ENCODE data around the gene CAV3. TPM values are rescaled to one million over a fixed set of nuclear protein-coding genes. Genes with fewer than 3 reads are reported as not detected.
A peak's percentile ranks its signal among the peaks of the same experiment; 100 is the strongest.

Gene CAV3
- total and polyA plus RNA-seq, 9 of the 15 experiments (the other 6 are each of a cell fraction or from before 2014, with no cell fraction given), result not detected

DNA sequence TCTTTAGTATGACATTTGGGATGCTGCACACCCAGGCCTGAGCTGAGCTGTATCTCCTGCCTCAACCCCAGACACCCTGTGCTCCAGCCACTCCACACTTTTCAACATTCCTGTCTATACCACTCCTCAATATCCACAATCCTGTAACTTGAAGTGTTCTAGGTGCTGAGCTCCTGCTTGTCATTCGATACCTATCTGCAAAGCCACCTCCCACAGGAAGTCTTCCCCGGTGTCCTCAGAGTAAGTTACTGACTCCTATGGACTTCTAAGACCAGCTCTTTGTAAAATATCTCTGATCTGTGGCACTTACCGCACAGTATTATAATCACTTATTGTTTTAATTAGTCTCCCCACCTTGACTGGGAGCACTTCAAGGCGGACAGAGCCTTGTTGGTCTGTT is 1.2 kb upstream of the CAV3 start:
- H3K9me3 ChIP-seq (replicated peaks; ENCODE audit: control insufficient read depth, insufficient read depth, low read depth, low read length), result no peaks in the 10 kb centered on the region
- H4K20me1 ChIP-seq (replicated peaks; ENCODE audit: control insufficient read depth, insufficient read depth, low read length), result peaks cover 3% of the 10 kb centered on the region; the same call in 1 of the 2 replicates
- no TSS peak for BruUV-seq (replicated peaks)
- WGBS (ENCODE audit: insufficient coverage, low coverage, missing lambda C conversion rate), result 0% methylated on average over 4 of the region's 4 CpGs
- FAIRE-seq (no peak), ATAC-seq (no peak), DNase-seq (ENCODE audit: extremely low read depth in 1 of 4, low spot score in 3 of 4) (no peak)
- H3K9me1 ChIP-seq (ENCODE audit: control insufficient read depth, insufficient read depth, low read length), result peaks cover 3% of the 10 kb centered on the region
- no peaks in the 10 kb centered on the region for H3K36me3 ChIP-seq (ENCODE audit: control insufficient read depth, insufficient read depth, low read length)
- H3K27ac ChIP-seq (ENCODE audit: extremely low read depth, low read depth, low read length), result no peak overlapping the region
- in situ Hi-C loops (cut with MboI), result no loop called here
- intact Hi-C loops (cut with micrococcal nuclease), result no loop called here
- H3K27me3 ChIP-seq (ENCODE audit: control insufficient read depth in 2 of 2, insufficient read depth in 2 of 2, low read length in 2 of 2), result peaks cover 30 to 76% of the 10 kb centered on the region in 2 experiments
- H3K79me2 ChIP-seq (ENCODE audit: control insufficient read depth, insufficient read depth, low read length), result no peaks in the 10 kb centered on the region
- H3K9ac ChIP-seq (ENCODE audit: insufficient read depth in 1 of 2, low read depth in 2 of 2, low read length in 2 of 2), result no peak overlapping the region
- no peak for TF ChIP-seq CHD2 (IDR thresholded peaks at IDR 0.05; ENCODE audit: low read depth, low read length)
- TF ChIP-seq ZFP36 (IDR thresholded peaks at IDR 0.05; ENCODE audit: low read depth, low read length, partially characterized antibody), result peak; percentile 60
- no peak for TF ChIP-seq RFX1 (IDR thresholded peaks at IDR 0.05)
- no peak for TF ChIP-seq CBFB (CRISPR knock-in tag; IDR thresholded peaks at IDR 0.05)
- no peak for TF ChIP-seq KDM5B (IDR thresholded peaks at IDR 0.05; ENCODE audit: insufficient replicate concordance, low read depth, low read length)
- TF ChIP-seq BDP1 (IDR thresholded peaks at IDR 0.05; ENCODE audit: insufficient read depth, insufficient read length), result no peak
- no peak for TF ChIP-seq ZNF133 (CRISPR knock-in tag; IDR thresholded peaks at IDR 0.05)
- TF ChIP-seq ZNF436 (CRISPR knock-in tag; IDR thresholded peaks at IDR 0.05), result no peak
- TF ChIP-seq MEF2D (tag; conservative IDR thresholded peaks at IDR 0.05; ENCODE audit: low read depth), result no peak
- ChIA-PET CTCF (ENCODE audit: low intra/inter-chr PET ratio) (no interaction called here), POLR2A (interaction anchor here (0.5 to 0.7 kb wide), 2 partner anchors 21 to 52 kb away, joined by 3 read pairs; no protein-coding TSS in a partner anchor)
- no peaks in the 10 kb centered on the region for H3K4me1 ChIP-seq (replicated peaks in 1 of 2; ENCODE audit: control insufficient read depth in 2 of 2, insufficient read depth in 2 of 2, low read length in 2 of 2)
- H3K4me3 ChIP-seq, result no peak overlapping the region
- H3K4me2 ChIP-seq (ENCODE audit: insufficient read depth, low read length), result no peak overlapping the region
- no peak overlapping the region for H2AFZ ChIP-seq (ENCODE audit: low read depth, low read length)
